Fibroblast of lung (primary cell): ENCODE data around the gene APOM. TPM values are rescaled to one million over a fixed set of nuclear protein-coding genes. Genes with fewer than 3 reads are reported as not detected.

ENCODE experiments used
- DNase-seq, 2 donors: peaks; one replicate each; pipeline versions ENCODE4 v3.0.0 to v3.0.0-alpha.2; 2010; ENCODE audit warnings: low read depth in 2 of 2
- H2AFZ ChIP-seq: 2 replicates; pipeline ENCODE4 v1.5.1; 2012; ENCODE audit warnings: low read length, control low read depth, inconsistent platforms
- H3K27ac ChIP-seq: 2 replicates; pipeline ENCODE4 v1.5.1; 2011; ENCODE audit warnings: low read length, control low read depth; ENCODE audit not compliant: insufficient read depth
- H3K27me3 ChIP-seq: 2 replicates; pipeline ENCODE4 v1.5.1; 2011; ENCODE audit warnings: mild to moderate bottlenecking, low read length; ENCODE audit not compliant: control insufficient read depth, insufficient read depth
- H3K36me3 ChIP-seq: 2 replicates; pipeline ENCODE4 v1.5.1; 2011; ENCODE audit warnings: low read length; ENCODE audit not compliant: control insufficient read depth, insufficient read depth
- H3K4me1 ChIP-seq: 2 replicates; pipeline ENCODE4 v1.5.1; 2011; ENCODE audit warnings: low read length; ENCODE audit not compliant: control insufficient read depth, insufficient read depth; ENCODE audit errors: extremely low read depth
- H3K4me2 ChIP-seq: 2 replicates; pipeline ENCODE4 v1.5.1; 2011; ENCODE audit warnings: low read length, control low read depth; ENCODE audit not compliant: insufficient read depth; ENCODE audit errors: extremely low read depth
- H3K4me3 ChIP-seq, 4 experiments: fragments of 200-600 bp in 1 of 4; sonication (generic) in 1 of 4; replicated peaks in 1 of 4; 2 replicates each; pipeline ENCODE4 v1.5.1; 2011 to 2016; ENCODE audit warnings: low read length in 4 of 4, low read depth in 3 of 4, mild to moderate bottlenecking in 3 of 4, control low read depth in 2 of 4, inconsistent platforms in 1 of 4, mixed read lengths in 1 of 4; ENCODE audit not compliant: insufficient read depth in 1 of 4; ENCODE audit errors: control extremely low read depth in 1 of 4
- H3K79me2 ChIP-seq: 2 replicates; pipeline ENCODE4 v1.5.1; 2012; ENCODE audit warnings: mild to moderate bottlenecking, low read length, inconsistent platforms; ENCODE audit not compliant: control insufficient read depth, insufficient read depth
- H3K9ac ChIP-seq: 2 replicates; pipeline ENCODE4 v1.5.1; 2011; ENCODE audit warnings: mild to moderate bottlenecking, low read length, control low read depth; ENCODE audit not compliant: insufficient read depth
- H3K9me3 ChIP-seq: 2 replicates; pipeline ENCODE4 v1.5.1; 2012; ENCODE audit warnings: low read depth, low read length; ENCODE audit not compliant: control insufficient read depth, insufficient read depth
- H4K20me1 ChIP-seq: 2 replicates; pipeline ENCODE4 v1.5.1; 2011; ENCODE audit warnings: low read length; ENCODE audit not compliant: control insufficient read depth, insufficient read depth; ENCODE audit errors: extremely low read depth
- CTCF ChIP-seq, 2 donors: IDR thresholded peaks in 1 of 2; conservative IDR thresholded peaks in 1 of 2; 1 replicate in 1 of 2; 2 replicates in 1 of 2; pipeline ENCODE4 v1.5.1; 2011 to 2012; ENCODE audit warnings: low read length in 2 of 2, control low read depth in 1 of 2, inconsistent platforms in 1 of 2, low read depth in 1 of 2, mild to moderate bottlenecking in 1 of 2
- EZH2 ChIP-seq: IDR thresholded peaks from 2 replicates; pipeline ENCODE4 v1.5.1; 2012; ENCODE audit warnings: low read length, control low read depth, mild to moderate bottlenecking; ENCODE audit errors: missing control alignments
- polyA plus RNA-seq, 2 donors: library from polyadenylated mRNA; depleted of rRNA in 1 of 2; stranded (reverse) in 1 of 2; unstranded in 1 of 2; fragments of >200 nt; gene quantifications; 2 replicates each; pipeline ENCODE4 v1.2.1, GENCODE V29; 2011 to 2012; ENCODE audit warnings: missing spikeins in 1 of 2
- total RNA-seq: library from RNA; depleted of rRNA; stranded (reverse); fragments of >200 nt; gene quantifications from 2 replicates; pipeline ENCODE4 v1.2.1, GENCODE V29; 2014

Gene APOM
- total and polyA plus RNA-seq, 2 donors (not counting 1 experiment from before 2014, with no cell fraction given) = 0.99 to 3.9 TPM

DNA sequence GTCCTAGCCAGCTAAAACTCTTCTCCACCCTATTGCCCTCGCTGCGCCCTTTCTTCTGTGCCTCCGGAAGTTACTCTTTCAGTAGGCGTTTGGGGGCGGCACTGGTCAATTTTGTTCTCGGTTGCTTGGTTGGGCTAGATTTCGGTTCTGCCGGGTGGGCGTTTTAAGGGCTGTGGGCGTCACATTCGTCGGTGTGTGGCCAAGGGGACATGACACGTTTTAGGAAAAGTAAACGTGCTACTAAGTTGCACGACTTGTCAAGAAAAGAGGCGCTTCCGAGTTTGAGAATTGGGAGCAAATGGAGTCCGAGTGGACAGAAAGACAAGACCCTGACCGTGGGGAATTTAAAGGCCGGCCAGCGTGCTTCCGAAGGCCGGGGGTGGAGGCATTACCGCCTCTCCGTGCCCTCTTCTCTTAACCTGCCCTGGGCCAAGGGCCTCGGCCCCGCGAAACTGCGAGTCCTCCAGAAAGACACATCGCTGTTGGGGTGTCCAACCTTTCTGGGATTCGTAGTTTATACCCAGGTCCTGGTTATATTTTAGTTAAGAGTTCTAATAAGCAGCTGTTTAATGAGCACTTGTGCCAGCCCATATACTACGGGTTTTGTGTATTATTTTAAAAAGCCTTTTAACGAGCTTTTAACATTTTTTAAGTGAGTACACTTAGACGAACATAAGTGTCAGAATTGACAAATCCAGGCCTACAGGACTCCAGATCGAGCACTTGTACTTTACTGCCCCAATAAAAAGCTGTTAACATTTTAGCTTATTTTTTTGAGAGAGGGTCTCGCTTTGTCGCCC is 2.6 kb upstream of the APOM start:
- H3K36me3 ChIP-seq = peaks cover 6% of the 10 kb centered on the region
- peak overlapping the region; percentile 73 for H2AFZ ChIP-seq
- no peaks in the 10 kb centered on the region for H3K4me1 ChIP-seq
- H3K79me2 ChIP-seq = peaks cover 34% of the 10 kb centered on the region
- no peaks in the 10 kb centered on the region for H3K27me3 ChIP-seq
- H3K4me2 ChIP-seq = peak overlapping the region; percentile 79
- H3K9ac ChIP-seq = peak overlapping the region; percentile 96
- H3K9me3 ChIP-seq = no peaks in the 10 kb centered on the region
- H3K4me3 ChIP-seq = peak overlapping the region; percentile 55 to 96 (median 66)
- TF ChIP-seq CTCF (conservative IDR thresholded peaks at IDR 0.05 in 1 of 2, IDR thresholded peaks at IDR 0.05 in 1 of 2; ENCODE audit: low read depth in 1 of 2, low read length in 2 of 2) = peak; percentile 12 to 13
- no peak for TF ChIP-seq EZH2
- no peaks in the 10 kb centered on the region for H4K20me1 ChIP-seq
- peak in 1 of 2 donors; percentile 88 for DNase-seq
- H3K27ac ChIP-seq = peak overlapping the region; percentile 98

DNA sequence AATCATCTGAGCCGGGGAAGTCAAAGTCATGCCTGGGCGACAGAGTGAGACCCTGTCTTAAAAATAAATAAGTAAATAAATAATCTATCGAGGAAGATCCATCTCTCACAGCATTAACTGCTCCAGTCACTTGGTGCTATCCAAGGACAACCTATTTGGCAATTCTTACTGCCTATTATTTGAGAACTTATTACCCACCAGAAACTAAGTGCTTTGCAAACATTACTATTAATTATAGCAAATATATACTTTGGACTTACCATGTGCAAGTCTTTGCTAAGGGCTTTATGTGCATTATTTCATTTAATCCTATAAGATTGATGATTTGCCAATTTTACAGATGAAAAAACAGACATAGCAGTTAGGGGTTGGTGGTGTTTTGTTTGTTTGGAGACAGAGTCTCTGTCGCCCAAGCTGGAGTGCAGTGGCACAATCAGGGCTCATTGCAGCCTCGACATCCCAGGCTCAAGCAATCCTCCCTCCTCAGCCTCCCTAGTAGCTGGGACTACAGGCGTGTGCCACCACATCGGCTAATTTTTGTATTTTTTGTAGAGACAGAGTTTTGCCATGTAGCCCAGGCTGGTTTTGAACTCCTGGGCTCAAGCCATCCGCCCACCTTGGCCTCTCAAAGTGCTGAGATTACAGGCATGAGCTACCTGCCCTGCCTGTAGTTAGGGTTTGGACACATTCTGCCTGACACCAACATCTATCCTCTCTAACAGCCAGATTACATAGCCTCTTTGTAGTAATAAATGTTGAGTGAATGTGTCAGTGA is 933 bp upstream of the APOM start:
- Histone ChIP-seq H3K9ac (no peak overlapping the region), H3K27me3 (no peaks in the 10 kb centered on the region), H2AFZ (no peak overlapping the region), H3K27ac (no peak overlapping the region), H3K79me2 (peaks cover 43% of the 10 kb centered on the region), H3K4me3 (no peak overlapping the region), H4K20me1 (no peaks in the 10 kb centered on the region), H3K9me3 (no peaks in the 10 kb centered on the region), H3K4me1 (peaks cover 9% of the 10 kb centered on the region), H3K36me3 (peaks cover 5% of the 10 kb centered on the region), H3K4me2 (no peak overlapping the region)
- DNase-seq = no peak
- no peak for TF ChIP-seq CTCF (conservative IDR thresholded peaks at IDR 0.05 in 1 of 2, IDR thresholded peaks at IDR 0.05 in 1 of 2; ENCODE audit: low read depth in 1 of 2, low read length in 2 of 2)
- no peak for TF ChIP-seq EZH2

DNA sequence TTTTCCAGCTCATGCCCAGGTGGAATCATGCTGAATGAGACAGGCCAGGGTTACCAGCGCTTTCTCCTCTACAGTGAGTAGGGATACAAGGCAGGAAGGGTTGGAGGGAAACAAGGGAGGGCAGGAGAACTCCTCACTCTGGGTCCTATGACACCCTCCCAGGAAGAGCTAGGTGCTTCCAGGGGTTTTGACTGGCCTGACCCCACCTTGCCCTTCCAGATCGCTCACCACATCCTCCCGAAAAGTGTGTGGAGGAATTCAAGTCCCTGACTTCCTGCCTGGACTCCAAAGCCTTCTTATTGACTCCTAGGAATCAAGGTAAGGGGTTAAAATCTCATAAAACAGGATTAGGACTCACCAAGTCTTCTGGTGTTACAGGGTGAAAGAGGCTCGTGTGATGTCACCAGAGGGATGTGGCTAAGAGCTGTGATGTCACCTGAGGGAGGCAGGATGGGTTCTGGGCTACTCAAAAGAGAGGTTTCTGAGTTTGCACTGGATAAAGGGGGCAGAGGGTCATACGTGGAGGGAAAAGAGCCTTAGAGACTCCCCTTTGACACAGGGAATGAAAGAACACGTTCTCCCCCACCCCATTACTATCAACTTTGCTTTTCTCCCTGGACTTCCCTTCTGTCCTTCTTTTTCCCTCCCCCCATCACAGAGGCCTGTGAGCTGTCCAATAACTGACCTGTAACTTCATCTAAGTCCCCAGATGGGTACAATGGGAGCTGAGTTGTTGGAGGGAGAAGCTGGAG is 1.9 kb downstream of the APOM start:
- no peak overlapping the region for H3K4me3 ChIP-seq
- DNase-seq = no peak
- no peak overlapping the region for H3K27ac ChIP-seq
- TF ChIP-seq EZH2 (no peak), CTCF (conservative IDR thresholded peaks at IDR 0.05 in 1 of 2, IDR thresholded peaks at IDR 0.05 in 1 of 2; ENCODE audit: low read depth in 1 of 2, low read length in 2 of 2) (no peak)
- peaks cover 13% of the 10 kb centered on the region for H3K4me1 ChIP-seq
- peaks cover 5% of the 10 kb centered on the region for H3K36me3 ChIP-seq
- no peak overlapping the region for H3K9ac ChIP-seq
- H4K20me1 ChIP-seq = no peaks in the 10 kb centered on the region
- H3K79me2 ChIP-seq = peaks cover 34% of the 10 kb centered on the region
- H3K27me3 ChIP-seq = no peaks in the 10 kb centered on the region
- H3K9me3 ChIP-seq = no peaks in the 10 kb centered on the region
- H2AFZ ChIP-seq = no peak overlapping the region
- no peak overlapping the region for H3K4me2 ChIP-seq
